COR-L47 (cell line): ENCODE data around the gene PRR5L.

Source experiments
- DNase-seq: peaks from one replicate; lab custom pipeline; 2025; lab: John Stamatoyannopoulos, UW

PRR5L gene

DNA sequence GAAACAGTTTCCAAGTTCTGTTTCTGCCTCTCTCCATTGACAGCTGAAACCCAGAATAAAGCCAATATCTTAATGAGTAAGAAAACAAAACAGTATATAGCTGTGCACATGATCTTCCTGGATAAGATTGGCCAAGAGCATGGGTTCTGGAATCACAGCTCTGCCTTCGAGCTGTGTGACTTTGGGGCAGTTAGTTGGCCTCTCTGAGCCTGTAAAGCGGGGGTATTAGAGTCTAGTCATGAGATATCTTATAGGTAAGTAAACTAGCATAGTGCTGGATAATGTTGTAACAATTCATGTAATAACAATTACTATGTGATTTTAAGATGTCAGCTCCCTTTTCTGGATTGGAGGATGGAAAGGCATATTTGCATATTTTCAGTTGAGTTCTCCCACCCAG is 140.5 kb downstream of the PRR5L start:
- DNase-seq, result no peak

DNA sequence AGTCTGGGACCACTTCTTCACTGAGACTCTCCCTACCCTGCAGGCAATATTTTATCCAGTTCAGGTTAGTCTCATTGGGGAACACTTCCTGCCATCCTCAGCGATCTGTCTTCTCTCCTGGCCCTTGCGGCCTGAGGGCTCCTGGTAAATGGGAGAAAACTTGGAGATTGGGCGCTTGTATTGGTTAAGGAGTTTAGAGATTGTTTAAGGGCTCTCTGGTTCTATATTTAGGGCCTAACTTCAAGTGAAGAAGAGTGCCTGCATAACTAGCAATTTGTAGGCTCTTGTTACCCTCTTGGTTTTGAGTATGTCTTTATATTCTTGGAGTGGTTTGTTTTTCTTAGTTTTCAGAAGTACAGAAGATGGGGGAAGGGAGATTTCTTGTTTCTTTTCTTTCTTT is 141.3 kb downstream of the PRR5L start:
- no peak for DNase-seq

DNA sequence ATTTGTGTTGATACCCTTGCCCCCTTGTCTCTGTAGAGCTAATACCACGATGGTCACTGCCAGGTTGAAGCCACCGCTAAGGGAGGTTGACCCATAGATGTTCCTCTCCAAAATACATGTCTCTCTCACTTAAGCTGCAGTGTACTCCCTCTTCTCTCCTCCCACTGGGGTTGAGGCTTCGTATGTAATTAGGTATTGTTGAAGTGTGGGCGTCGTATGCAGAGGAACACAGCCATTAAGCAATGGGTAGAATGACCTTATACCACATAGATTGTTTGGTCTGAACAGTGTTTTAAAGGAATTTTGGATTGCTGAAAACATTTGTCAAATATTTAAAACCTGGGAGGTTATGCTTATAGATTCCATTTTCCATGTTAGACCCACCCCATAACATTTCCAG is 142.0 kb downstream of the PRR5L start:
- no peak for DNase-seq

DNA sequence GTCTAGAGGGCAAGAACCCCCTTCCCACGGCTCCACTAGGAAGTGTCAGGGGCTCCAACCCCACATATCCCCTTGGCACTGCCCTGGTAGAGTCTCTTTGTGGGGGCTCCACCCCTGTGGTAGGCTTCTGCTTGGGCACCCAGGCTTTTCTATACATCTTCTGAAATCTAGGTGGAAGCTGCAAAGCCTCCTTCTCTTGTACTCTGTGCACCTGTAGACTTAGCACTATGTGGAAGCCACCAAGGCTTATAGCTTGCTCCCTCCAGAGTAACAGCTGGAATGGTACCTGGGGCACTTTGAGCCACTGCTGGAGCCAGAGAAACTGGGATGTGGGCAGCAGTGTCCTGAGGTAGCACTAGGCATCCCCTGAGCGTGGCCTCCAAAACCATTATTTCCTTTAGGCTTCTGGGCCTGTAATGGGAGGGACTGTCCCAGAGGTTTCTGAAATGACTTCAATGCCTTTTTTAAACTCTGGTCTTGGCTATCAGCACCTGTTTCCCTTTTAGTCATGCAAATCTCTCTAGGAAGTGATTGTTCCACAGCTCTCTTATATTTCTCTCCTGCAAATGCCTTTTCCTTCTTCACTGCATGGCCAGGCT is 145.6 kb downstream of the PRR5L start:
- DNase-seq, result no peak

DNA sequence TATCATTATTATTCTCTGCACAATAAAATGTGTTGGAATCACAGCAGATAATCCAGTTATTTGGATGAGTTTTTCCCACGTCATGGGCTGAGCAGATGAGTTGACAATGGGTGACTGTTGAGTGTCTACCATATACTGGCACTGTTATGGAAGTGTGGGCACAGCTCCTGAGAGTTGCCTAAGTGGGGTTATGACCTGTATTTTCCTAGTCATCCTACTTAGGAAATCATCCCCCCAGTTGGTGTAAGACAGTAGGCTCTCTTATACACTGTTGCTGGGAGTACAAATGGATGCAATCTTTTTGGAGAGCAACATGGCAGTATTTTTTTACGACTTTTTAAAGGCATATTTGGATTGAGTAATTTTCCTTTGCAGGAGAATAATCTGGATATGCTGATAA is 147.6 kb downstream of the PRR5L start:
- no peak for DNase-seq

DNA sequence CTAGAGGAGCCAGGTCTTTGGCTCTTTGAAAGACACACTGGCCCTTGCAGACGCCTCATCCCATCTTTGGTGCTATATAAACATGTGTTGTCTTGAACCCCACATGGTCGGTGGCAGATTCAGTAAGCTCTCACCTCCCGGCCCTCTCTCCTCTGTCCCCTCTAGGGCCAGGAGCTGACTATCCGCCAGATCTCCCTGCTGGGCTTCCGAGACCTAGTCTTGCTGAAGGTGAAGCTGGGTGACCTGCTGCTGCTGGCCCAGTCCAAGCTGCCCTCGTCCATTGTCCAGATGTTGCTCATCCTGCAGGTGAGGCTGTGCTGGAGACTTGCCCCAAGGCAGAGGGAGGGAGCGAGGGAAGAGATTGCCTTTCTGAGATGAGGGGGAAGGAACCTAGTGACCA is 150.0 kb downstream of the PRR5L start:
- DNase-seq, result no peak

DNA sequence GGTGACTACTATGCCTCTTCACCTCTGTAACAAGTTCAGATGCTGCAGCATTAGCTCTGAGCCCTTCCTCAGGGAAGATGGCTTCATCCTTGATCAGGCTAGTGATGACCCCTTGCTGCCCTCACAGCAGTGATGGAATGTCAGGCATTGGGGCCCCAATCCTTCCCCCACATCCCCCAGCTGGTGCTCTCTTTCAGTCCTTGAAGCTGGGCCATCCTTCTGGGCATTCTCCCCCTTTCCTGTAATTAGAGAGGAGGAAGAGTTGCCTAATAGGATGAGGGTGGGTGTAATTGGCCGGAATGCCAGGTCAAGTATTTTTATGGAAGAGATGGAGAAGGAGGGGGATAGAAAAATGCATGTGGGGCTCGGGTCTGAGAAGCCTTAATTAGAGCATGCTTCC is 151.4 kb downstream of the PRR5L start:
- no peak for DNase-seq

DNA sequence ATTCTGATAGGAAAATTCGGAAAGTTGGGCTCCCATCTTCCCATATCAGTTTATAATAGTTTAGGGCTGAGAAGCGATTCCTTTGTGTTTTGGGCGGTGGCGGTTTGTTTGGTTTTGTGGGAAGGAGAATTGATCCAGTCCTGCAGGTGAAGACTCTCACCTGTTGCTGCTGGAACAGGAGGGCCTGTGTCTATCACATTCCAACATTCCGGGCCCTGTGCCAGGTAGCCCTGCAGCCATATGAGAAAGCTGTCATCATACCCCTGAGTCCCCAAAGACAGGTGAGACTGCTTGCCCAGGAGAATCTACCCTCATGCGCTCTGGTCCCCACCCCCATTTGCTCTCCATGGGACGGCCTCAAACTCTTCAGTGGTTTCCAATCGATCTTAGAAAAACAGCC is 151.9 kb downstream of the PRR5L start:
- DNase-seq, result peak; percentile 7

DNA sequence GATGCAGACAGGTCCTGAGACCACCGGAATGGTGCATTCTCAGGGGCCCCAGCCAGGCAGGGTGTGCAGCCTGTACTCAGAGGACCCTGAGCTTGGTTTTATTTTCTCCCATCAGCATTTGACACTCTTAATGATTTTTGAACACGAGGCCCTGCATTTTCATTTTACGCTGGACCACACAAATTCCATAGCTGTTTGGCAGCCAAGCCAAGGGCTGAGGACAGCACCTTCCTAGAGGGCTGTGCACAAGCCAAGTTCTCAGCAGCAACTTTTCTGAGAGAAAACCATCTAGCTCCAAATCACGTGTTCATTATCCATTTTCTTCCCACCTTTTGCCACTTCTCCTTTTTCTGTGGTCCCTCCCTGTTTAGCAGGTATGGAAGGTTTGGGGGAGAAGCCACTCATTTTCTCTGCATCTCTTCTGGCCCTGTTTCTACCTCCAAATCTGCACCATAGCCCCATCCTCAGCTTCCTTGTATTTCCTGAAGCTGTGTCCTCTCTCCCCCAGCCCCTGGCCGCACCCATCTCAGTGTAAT is 153.5 kb downstream of the PRR5L start:
- DNase-seq, result no peak

DNA sequence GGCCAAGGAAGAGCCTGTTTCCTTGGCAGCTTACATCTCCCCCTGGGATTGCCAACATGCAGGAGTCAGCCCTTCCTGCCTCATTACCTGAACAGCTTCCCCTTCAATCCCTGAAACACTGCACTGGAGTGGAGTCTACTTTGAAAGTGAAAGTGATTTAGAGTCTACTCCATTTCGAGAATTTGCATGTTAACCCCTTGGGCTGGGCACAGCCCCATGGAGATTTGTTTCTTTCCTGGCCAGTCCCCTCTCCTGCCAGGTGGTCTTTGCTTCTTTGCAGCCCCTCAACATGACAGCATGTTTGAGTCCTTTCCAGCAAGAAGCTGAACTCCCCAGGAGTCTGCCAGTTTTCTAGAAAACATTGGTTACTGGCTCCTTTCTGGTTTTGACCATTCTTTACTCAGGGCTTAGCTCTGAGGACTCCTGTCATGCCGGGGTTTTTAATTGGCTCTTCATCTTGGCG is 154.1 kb downstream of the PRR5L start:
- DNase-seq, result no peak

DNA sequence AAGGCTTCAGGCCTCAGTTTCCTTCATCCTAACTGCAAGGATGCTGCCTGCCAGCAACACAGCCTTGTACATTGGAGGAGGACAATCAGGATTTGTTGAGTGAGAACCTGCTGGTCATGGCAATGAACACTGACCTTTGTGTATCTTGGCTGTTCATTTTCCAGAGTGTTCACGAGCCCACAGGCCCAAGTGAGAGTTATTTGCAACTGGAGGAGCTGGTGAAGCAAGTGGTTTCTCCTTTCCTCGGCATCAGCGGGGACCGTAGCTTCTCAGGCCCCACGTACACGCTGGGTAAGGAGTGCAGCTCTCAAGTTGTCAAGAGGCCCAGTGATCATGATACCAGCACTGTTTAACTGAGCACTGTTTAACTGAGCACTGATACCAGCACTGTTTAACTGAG is 155.0 kb downstream of the PRR5L start:
- DNase-seq, result no peak

DNA sequence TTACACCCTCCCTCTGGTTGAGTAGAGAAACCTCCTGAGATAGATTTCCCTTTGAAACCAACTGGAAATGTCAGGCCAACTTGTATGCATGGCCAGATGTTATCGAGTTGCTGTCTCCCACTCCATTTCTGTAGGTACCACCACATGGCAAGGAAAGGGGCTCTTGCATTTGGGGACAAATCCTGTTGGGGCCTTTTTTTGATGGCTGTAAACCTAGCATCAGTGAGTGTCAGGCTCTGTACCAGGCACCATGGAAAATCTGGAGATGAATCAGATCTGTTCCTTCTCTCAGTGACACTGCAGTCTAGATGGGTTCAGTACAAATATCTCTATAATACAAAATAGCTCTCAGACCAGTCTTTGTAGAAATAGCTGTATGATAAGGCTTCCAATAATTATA is 155.6 kb downstream of the PRR5L start:
- DNase-seq, result no peak

DNA sequence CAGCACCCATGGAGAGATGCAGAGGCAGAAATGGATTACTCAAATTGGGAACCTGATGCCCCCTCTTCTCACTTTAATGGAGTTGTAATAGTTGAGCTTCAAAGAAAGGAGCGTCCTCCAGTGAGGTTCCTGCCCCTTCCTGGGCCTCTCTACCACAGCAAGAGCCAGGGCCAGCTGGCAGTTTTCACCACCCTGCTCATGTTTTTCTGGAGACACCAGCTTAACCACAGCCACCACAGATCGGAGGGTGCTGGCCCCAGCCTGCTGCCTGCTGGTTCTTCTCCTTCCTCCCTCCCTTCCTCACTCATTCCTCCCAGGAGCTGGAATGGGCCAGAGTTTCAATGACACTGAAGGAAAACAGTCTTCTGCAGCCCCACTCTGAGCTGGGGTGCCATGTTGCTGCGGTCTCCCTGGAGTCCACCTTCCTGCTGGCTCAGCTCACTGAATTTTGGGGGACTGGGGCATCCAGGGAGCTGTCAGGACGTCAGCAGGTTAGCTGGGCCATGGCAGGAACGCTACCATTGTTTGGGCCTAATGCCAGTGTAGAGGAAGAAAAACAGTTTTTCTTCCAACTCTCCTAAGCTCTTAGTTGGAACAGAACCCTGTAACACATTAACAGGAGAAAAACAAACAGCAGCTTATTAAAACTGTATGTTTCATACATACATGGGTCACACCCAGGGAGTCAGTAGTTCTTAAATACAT is 156.3 kb downstream of the PRR5L start:
- no peak for DNase-seq

DNA sequence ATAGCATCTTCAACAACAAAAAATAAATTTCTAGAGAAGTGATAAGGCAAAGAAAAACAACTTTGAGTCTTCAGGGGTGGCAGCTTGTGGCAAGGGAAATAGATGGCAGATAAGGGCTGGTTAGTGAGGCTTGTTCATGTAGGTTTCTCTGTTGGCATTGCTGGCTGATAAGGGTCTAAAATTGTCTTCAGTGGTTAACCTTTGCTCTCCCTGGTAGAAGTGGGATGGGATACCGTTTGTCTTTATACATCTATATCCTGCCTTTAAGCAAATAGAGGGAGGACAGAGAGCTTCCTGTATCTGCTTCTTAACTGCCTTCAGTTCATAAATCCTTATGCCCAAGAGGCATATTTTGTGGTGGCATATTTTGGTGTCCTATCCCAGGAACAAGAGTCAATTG is 156.9 kb downstream of the PRR5L start:
- DNase-seq, result no peak

DNA sequence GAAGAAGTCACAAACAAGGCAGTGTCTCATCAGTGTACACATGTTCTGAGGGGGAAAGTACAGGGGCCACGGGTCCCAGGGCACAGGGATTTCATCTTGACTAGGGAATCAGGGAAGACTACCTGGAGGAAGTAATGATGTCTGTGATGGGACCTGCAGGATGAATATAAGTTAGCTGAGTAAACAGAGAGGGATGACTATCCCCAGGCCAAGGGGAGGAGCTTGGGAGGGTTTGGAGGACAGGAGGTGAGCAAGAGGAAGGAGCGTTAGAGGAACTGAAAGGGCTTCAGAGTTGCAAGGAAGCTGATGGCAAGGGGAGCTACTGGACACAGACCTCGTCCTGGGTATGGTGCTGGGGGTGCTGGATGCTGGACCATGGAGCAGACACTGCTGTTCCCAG is 157.6 kb downstream of the PRR5L start:
- no peak for DNase-seq

DNA sequence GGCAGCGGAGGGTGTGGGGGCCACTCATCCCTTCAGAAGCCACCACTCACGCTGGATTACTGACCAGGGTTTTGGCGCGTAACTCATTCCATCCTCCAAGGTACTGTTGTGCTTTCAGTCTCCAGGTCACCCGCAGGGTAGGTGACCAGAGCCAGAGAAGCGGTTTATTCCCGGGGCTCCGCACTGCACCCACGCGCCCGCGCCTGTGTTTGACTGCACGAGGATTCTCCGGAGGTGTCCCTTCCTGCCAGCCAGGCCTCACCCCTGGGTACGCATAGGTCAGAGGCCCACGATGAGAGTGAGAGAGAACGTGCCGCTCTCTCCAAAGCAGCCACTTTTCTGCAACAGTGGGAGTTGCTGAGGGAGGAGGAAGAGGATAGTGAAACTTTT is 158.5 kb downstream of the PRR5L start:
- no peak for DNase-seq

DNA sequence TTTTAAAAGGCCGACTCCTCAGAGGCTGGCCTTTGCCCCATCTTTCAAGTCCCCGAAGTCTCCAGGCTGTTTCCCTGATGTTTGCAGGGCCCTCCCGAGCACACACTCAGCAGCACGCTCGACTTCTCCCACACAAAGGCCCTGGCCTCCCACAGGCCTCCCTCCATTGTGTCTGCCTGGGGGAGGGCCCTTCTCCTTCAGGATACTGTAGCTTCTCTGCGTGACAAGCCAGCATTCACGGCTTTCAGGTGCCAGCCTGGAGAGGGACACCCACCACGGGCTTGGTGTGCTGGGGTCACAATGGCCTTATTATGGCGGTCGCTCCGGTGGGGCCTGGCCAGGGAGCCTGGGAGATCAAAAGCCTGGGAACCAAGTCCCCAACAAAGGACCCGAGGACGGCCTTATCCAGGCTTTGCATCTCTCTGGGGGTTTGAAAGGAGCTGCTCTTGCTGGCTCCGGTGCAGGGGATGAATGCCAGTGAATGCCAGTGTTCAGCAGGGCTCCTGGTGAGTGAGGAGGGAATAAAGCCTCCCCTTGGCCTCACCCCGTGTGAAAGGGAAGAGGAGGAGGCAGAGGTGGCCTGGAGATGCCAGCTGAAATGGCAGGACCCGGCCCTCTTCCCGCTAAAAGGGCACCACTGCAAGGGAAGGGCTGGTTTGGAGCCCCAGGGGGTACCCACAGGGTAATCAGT is 159.0 kb downstream of the PRR5L start:
- peak; percentile 19 for DNase-seq

DNA sequence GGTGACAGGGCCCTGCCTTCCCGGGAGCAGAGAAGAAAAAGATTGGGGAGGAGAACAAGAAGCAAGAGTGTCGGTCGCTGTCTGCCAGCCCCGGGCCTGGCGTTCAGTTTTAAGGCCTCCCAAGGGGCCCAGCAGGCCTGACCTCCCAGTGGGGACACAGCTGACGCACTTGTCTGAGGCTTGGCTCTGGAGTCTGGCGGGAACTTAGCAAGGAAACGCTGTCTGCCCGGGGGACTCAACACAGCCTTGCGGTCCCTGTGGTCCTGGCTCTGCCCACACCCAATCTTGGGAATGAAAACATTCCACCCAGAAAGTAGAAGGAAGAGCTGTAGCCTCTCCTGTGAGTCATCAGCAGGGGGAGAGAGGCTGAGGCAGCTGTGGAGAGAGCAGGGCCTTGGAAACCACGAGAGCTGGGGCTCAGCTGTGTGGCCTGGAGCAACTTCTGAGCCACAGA is 159.6 kb downstream of the PRR5L start:
- no peak for DNase-seq

DNA sequence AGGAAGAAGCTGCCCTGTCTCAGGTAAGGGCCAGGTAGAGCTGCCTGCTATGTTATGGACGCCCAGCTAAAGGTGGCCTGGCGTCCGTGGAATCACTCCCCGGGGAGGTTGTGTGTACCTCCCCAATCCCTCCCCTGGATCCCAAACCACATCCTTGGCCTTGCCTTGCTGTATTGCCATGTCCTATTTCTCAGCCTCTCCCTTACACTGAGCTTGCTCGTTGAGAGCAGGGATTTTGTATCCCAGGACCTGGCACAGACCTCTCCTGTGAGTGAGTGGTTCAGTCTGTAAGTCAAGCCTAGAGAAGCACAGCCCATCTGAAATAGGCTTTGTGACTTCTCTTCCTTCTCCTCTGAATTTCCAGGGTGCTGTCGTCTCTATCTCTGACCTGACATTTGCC is 160.1 kb downstream of the PRR5L start:
- no peak for DNase-seq

DNA sequence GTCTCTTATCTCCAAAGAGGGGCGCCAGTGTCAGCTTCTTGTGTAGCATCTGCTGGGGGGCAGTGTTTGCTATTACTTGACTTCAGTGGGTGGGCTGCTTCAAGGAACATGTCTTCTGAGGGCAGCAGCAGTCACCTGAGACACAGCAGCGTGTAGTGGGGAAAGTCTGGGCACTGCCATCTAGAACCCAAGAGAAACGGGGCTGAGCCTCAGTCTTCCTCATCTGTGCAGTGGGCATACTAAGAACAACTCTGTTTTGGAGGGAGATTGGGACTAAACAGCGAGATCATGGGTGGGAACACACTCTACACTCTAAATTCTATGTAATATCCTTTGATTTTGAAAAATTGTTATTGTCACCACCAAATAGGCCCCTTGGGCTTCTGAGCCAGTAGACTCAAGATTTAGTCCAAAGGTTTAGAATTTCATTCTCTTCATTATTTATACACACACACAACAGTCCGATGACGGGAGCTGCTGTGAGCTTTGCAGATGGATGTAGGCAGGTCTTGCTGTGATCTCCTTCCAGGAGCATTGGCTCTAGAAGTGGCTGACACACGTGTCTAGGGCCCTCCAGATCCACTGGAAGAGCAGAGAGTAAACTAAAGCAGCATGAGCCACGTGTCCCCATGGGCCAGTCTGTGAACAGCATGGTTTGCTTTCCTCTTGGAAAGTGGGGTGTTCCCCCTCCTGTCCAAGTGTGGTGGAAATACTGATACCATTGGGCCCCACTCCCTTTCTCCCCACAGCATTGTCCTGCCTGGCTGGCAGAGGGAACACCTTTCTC is 162.2 kb downstream of the PRR5L start:
- no peak for DNase-seq

DNA sequence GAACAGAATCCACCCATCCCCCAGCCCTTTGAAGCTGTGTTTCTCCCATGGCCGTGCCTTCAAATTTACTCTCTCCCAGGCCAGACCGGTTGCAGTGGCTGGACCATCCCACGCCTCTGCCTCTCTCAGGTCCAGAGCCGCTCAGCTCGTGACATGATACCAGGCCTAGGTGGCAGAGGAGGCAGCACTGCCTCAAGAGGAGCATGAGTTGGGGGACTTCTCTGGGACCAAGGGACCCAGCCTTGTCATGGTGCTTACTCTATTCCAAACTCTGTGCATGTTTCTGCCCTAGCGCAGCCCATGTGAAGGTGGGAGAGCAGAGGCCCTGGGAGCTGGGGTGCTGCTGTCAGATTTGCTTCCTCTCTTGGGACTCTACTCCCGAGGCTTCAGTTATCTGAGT is 163.0 kb downstream of the PRR5L start:
- no peak for DNase-seq

DNA sequence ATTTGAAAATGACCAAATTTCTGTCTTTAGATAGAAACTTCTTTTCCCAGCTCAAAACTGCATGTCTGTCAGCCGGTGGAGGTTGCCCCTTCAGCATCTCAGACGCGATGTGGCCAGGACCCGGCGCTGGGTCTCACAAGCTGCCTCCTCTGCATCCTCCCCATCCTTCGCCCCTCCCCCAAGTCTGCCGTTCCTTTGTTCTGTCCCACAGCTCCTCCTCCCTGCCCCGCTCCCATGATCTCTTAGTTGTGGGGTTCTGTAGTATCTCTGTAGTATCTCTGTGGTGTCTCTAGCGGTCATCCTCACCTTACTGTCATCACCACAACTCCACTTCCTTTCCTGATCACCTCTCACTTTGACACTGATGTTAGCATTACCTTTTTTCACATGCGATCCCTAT is 164.1 kb downstream of the PRR5L start:
- no peak for DNase-seq
